ENCODE results near the gene ZNRF3.

Gene ZNRF3

GRCh38 chr22:28956506-28956905 is 73.1 kb downstream of the ZNRF3 start:
- DNase-seq: no peak

GRCh38 chr22:28958611-28959010 is 75.2 kb downstream of the ZNRF3 start:
- DNase-seq: no peak

GRCh38 chr22:28962042-28962554 is 78.7 kb downstream of the ZNRF3 start:
- no peak for DNase-seq

GRCh38 chr22:28963362-28963761 is 80.0 kb downstream of the ZNRF3 start:
- DNase-seq: no peak

- no peak for DNase-seq
Measured at GRCh38 chr22:28967163-28967665, 83.8 kb downstream of the ZNRF3 start.

- DNase-seq: no peak
Measured at GRCh38 chr22:28967969-28968368, 84.6 kb downstream of the ZNRF3 start.

- no peak for DNase-seq
Measured at GRCh38 chr22:28969401-28970168, 86.2 kb downstream of the ZNRF3 start.

GRCh38 chr22:28973352-28973751 is 90.0 kb downstream of the ZNRF3 start:
- no peak for DNase-seq

GRCh38 chr22:28977060-28977459 is 93.7 kb downstream of the ZNRF3 start:
- DNase-seq: no peak

GRCh38 chr22:28977481-28977971 is 94.2 kb downstream of the ZNRF3 start:
- DNase-seq: no peak

GRCh38 chr22:28978158-28978557 is 94.8 kb downstream of the ZNRF3 start:
- DNase-seq: no peak

GRCh38 chr22:28978863-28979796 is 95.8 kb downstream of the ZNRF3 start:
- DNase-seq: no peak

GRCh38 chr22:28980326-28980725 is 97.0 kb downstream of the ZNRF3 start:
- DNase-seq: no peak

GRCh38 chr22:28981818-28982499 is 98.6 kb downstream of the ZNRF3 start:
- no peak for DNase-seq

GRCh38 chr22:28983190-28983589 is 99.8 kb downstream of the ZNRF3 start:
- no peak for DNase-seq

- DNase-seq: no peak
Measured at GRCh38 chr22:28983788-28984441, 100.5 kb downstream of the ZNRF3 start.

- no peak for DNase-seq
Measured at GRCh38 chr22:28984482-28985158, 101.2 kb downstream of the ZNRF3 start.

- DNase-seq: no peak
Measured at GRCh38 chr22:28985581-28986290, 102.4 kb downstream of the ZNRF3 start.

- no peak for DNase-seq
Measured at GRCh38 chr22:28986366-28986765, 103.0 kb downstream of the ZNRF3 start.

- no peak for DNase-seq
Measured at GRCh38 chr22:28988457-28988856, 105.1 kb downstream of the ZNRF3 start.

GRCh38 chr22:28989035-28989464 is 105.7 kb downstream of the ZNRF3 start:
- DNase-seq: no peak

Measured in NCI-H1694 (cell line).